Measurements from ENCODE around the gene URB1. TPM values are rescaled to one million over a fixed set of nuclear protein-coding genes. Genes with fewer than 3 reads are reported as not detected.

URB1 gene
- total and polyA plus RNA-seq, 12 donors: 5.2 to 31.6 (median 16.1) TPM

DNA sequence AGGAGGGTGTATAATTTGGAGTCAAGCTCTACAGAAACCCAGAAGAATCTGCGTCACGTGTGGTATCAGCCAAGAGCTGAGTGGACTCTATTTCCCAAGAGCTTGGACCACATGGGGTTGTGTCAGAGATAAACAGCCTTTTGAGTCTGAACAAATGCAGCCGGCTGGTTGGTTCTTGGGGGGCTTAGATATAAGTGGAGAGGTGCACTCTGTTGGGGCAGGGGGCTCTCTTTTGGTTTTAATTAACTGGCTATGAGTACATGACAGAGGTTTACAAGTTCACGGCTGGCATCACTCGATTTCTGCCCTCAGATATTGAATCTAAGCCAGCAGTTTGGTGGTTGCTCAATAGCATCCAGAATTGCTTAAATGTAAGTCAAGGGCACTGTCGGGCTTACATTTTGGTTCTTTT is 94.7 kb downstream of the URB1 start:
- no peak for TF ChIP-seq POLR2A (IDR thresholded peaks at IDR 0.05)
- TF ChIP-seq, protein P1, sequence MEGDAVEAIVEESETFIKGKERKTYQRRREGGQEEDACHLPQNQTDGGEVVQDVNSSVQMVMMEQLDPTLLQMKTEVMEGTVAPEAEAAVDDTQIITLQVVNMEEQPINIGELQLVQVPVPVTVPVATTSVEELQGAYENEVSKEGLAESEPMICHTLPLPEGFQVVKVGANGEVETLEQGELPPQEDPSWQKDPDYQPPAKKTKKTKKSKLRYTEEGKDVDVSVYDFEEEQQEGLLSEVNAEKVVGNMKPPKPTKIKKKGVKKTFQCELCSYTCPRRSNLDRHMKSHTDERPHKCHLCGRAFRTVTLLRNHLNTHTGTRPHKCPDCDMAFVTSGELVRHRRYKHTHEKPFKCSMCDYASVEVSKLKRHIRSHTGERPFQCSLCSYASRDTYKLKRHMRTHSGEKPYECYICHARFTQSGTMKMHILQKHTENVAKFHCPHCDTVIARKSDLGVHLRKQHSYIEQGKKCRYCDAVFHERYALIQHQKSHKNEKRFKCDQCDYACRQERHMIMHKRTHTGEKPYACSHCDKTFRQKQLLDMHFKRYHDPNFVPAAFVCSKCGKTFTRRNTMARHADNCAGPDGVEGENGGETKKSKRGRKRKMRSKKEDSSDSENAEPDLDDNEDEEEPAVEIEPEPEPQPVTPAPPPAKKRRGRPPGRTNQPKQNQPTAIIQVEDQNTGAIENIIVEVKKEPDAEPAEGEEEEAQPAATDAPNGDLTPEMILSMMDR (IDR thresholded peaks at IDR 0.05): no peak
- H3K4me1 ChIP-seq (replicated peaks in 1 of 2): peaks cover 5 to 24% of the 10 kb centered on the region in 2 donors
- no peak overlapping the region for H3K4me3 ChIP-seq
- H3K36me3 ChIP-seq (replicated peaks in 1 of 2): no peaks in the 10 kb centered on the region
- intact Hi-C loops (cut with DNase I): no loop called here
- peak overlapping the region; percentile 76 to 90 (median 81) for H3K27ac ChIP-seq
- peak; percentile 42 to 80 (median 76) for DNase-seq
- no peaks in the 10 kb centered on the region for H3K9me3 ChIP-seq (replicated peaks in 1 of 3)
- 37 to 53% (median 44%) methylated on average over 6 of the region's 6 CpGs for WGBS, 4 donors
- H3K27me3 ChIP-seq: no peaks in the 10 kb centered on the region

DNA sequence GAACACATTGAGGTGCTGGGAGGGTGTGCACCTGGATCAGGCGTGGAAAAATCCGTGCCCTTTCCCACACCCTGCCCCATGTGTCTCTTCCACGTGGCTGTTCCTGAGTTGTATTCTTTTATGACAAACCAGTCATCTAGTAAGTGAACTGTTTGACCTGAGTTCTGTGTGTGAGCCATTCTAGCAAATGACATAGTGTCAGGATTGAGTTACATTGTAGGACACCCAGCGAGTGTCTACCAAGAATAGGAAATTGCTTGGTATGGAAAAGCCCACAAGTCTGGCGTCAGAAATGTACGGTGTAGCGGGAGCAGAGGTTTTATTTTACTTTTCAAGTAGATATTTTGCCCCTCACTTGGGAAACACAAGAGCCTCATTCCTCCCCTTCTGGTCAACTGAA is 95.4 kb downstream of the URB1 start:
- WGBS, 4 donors: 94 to 98% (median 98%) methylated on average over 7 of the region's 7 CpGs
- H3K4me1 ChIP-seq (replicated peaks in 1 of 2): peaks cover 5 to 24% of the 10 kb centered on the region in 2 donors
- TF ChIP-seq, protein P1 (IDR thresholded peaks at IDR 0.05): no peak
- TF ChIP-seq POLR2A (IDR thresholded peaks at IDR 0.05): no peak
- H3K36me3 ChIP-seq (replicated peaks in 1 of 2): no peaks in the 10 kb centered on the region
- no peaks in the 10 kb centered on the region for H3K9me3 ChIP-seq (replicated peaks in 1 of 3)
- intact Hi-C loops (cut with DNase I): no loop called here
- no peak for DNase-seq
- peak overlapping the region in 3 of 5 donors; percentile 76 to 90 (median 77) for H3K27ac ChIP-seq
- no peaks in the 10 kb centered on the region for H3K27me3 ChIP-seq
- H3K4me3 ChIP-seq: no peak overlapping the region

DNA sequence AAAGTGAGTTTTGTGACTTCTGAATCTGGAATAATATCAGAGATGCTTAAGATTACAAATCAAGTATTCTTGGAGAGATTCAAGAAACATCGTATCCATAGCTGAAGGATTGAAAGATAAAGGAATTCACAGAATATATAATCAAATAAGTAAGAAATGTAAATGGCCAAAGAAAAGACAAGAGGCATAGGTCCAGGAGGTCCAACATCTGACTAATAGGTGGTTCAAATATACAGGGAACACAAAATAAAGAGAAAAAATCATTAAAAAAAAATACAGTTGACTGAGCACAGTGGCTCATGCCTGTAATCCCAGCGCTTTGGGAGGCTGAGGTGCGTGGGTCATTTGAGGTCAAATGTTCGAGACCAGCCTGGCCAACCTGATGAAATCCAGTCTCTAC is 107.3 kb downstream of the URB1 start:
- 91 to 98% (median 96%) methylated on average over 4 of the region's 4 CpGs for WGBS, 4 donors
- H3K27ac ChIP-seq: no peak overlapping the region
- H3K4me3 ChIP-seq: no peak overlapping the region
- H3K36me3 ChIP-seq (replicated peaks in 1 of 2): no peaks in the 10 kb centered on the region
- H3K27me3 ChIP-seq: no peaks in the 10 kb centered on the region
- no peak for DNase-seq
- no peaks in the 10 kb centered on the region for H3K4me1 ChIP-seq (replicated peaks in 1 of 2)
- TF ChIP-seq POLR2A (IDR thresholded peaks at IDR 0.05): no peak
- TF ChIP-seq, protein P1 (IDR thresholded peaks at IDR 0.05): no peak
- no peaks in the 10 kb centered on the region for H3K9me3 ChIP-seq (replicated peaks in 1 of 3)
- intact Hi-C loops (cut with DNase I): loop anchor here in 1 of 2 donors (10.0 kb wide), 1 partner anchor 99 kb away; no protein-coding TSS in a partner anchor

DNA sequence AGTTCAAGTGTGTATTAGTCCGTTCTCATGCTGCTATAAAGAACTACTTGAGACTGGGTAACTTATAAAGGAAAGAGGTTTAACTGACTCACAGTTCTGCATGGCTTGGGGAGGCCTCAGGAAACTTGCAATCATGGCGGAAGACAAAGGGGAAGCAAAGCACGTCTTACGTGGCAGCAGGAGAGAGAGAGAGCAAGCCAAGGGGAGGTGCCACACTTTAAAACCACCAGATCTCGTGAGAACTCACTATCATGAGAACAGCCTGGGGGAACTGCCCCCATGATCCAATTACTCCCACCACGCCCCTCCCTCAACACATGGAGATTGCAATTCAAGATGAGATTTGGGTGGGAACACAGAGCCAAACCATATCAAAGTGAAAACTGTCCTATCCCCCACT is 109.8 kb downstream of the URB1 start:
- intact Hi-C loops (cut with DNase I): loop anchor here in 1 of 2 donors (10.0 kb wide), 1 partner anchor 102 kb away; no protein-coding TSS in a partner anchor
- Histone ChIP-seq H3K9me3 (replicated peaks in 1 of 3) (no peaks in the 10 kb centered on the region), H3K36me3 (replicated peaks in 1 of 2) (no peaks in the 10 kb centered on the region), H3K4me3 (no peak overlapping the region), H3K27me3 (no peaks in the 10 kb centered on the region), H3K4me1 (replicated peaks in 1 of 2) (peaks cover 9 to 14% of the 10 kb centered on the region in 2 donors), H3K27ac (no peak overlapping the region)
- WGBS, 4 donors: 74 to 81% (median 78%) methylated on average over 6 of the region's 6 CpGs
- TF ChIP-seq, protein P1 (IDR thresholded peaks at IDR 0.05): no peak
- DNase-seq: no peak
